Stomach (tissue), 9 donors: Measurements from ENCODE around the gene PPP2R5C. TPM values are rescaled to one million over a fixed set of nuclear protein-coding genes. Genes with fewer than 3 reads are reported as not detected.

Experiments used
- DNase-seq, 2 donors: peaks; one replicate each; pipeline versions ENCODE4 v3.0.0 to v3.0.0-alpha.2; 2013 to 2019
- H3K27ac ChIP-seq, 5 donors: fragments of 200-600 bp in 4 of 5; sonication (generic) in 4 of 5; one replicate each; pipeline ENCODE4 v1.5.1; 2013 to 2019; ENCODE audit warnings: mild to moderate bottlenecking in 1 of 5, moderate library complexity in 1 of 5
- H3K27me3 ChIP-seq, 3 donors: fragments of 200-600 bp; sonication (generic); one replicate each; pipeline ENCODE4 v1.5.1; 2017 to 2019; ENCODE audit warnings: mixed run types in 1 of 3
- H3K36me3 ChIP-seq, 4 donors: fragments of 200-600 bp; sonication (generic); 1 replicate in 3 of 4; 2 replicates in 1 of 4; pipeline ENCODE4 v1.5.1; 2016 to 2019
- H3K4me1 ChIP-seq, 4 donors: fragments of 200-600 bp; sonication (generic); one replicate each; pipeline ENCODE4 v1.5.1; 2016 to 2019
- H3K4me3 ChIP-seq, 4 donors: fragments of 200-600 bp; sonication (generic) in 3 of 4; one replicate each; pipeline ENCODE4 v1.5.1; 2016 to 2019; ENCODE audit warnings: mild to moderate bottlenecking in 1 of 4
- H3K9me3 ChIP-seq, 4 donors: fragments of 200-600 bp; sonication (generic); one replicate each; pipeline ENCODE4 v1.5.1; 2016 to 2019
- CTCF ChIP-seq, 7 experiments: fragments of 450-650 bp in 4 of 7; fragments of 200-600 bp in 3 of 7; sonication (generic) in 3 of 7; IDR thresholded peaks; one replicate each; pipeline ENCODE4 v1.5.1; 2016 to 2019; ENCODE audit warnings: antibody characterized with exemption in 7 of 7, control low read depth in 2 of 7, mild to moderate bottlenecking in 1 of 7
- EP300 ChIP-seq: sonication (generic); formaldehyde crosslinking; IDR thresholded peaks from one replicate; pipeline ENCODE4 v1.6.1; 2017; ENCODE audit warnings: antibody characterized with exemption
- POLR2A ChIP-seq, 4 donors: fragments of 450-650 bp; IDR thresholded peaks; one replicate each; pipeline ENCODE4 v1.6.1; 2016; ENCODE audit warnings: antibody characterized with exemption in 4 of 4, control low read depth in 2 of 4, mild to moderate bottlenecking in 1 of 4, moderate library complexity in 1 of 4
- POLR2AphosphoS5 ChIP-seq, 3 donors: sonication (generic); formaldehyde crosslinking; IDR thresholded peaks; one replicate each; pipeline ENCODE4 v1.6.1; 2016; ENCODE audit warnings: antibody characterized with exemption in 3 of 3
- WGBS, 5 donors: extraction: QIAGEN DNeasy Blood & Tissue Kit in 3 of 5; methylation state at CpG; one replicate each; pipeline versions ENCODE4 v1.1.5 to v1.1.7; 2013 to 2018; 5-methylcytosine and 5-hydroxymethylcytosine counted together
- intact Hi-C: fragments of 100-400 bp; cut with DNase I; formaldehyde crosslinking; loops from one replicate; pipeline ENCODE4 v1.15.1; 2023; ENCODE audit warnings: low total_unique reads
- polyA plus RNA-seq, 3 donors: library from polyadenylated mRNA; stranded (reverse); fragments of 200-250 nt; gene quantifications; one replicate each; pipeline ENCODE4 v1.2.3, GENCODE V29; 2013
- total RNA-seq, 5 donors: library from RNA; depleted of rRNA; stranded (reverse); fragments of >200 nt; gene quantifications; one replicate each; pipeline versions ENCODE4 v1.1.0 to v1.2.3, GENCODE V29; 2014 to 2016
- donor health status: healthy with polysubstance abuse.
- donor health status: Bipolar disorder and iron deficiency.
- donor health status: healthy.

The PPP2R5C gene
- total and polyA plus RNA-seq, 8 donors = 19.7 to 175 (median 89.6) TPM

GRCh38 chr14:101783260-101784016, 21.9 kb downstream of the PPP2R5C start:
- no peak for TF ChIP-seq EP300
- TF ChIP-seq POLR2A (IDR thresholded peaks at IDR 0.05) = no peak
- TF ChIP-seq POLR2AphosphoS5 (IDR thresholded peaks at IDR 0.05) = no peak
- TF ChIP-seq CTCF (IDR thresholded peaks at IDR 0.05) = no peak
- Histone ChIP-seq H3K27ac (no peak overlapping the region), H3K4me1 (peaks cover 12 to 20% (median 17%) of the 10 kb centered on the region in 4 donors), H3K9me3 (no peaks in the 10 kb centered on the region), H3K36me3 (peaks cover 0 to 4% (median 2%) of the 10 kb centered on the region in 4 donors), H3K4me3 (no peak overlapping the region), H3K27me3 (peaks cover 0 to 19% (median 8%) of the 10 kb centered on the region in 3 donors)
- intact Hi-C loops = no loop called here
- 92 to 94% (median 93%) methylated on average over 8 to 12 of the region's 12 CpGs for WGBS, 5 donors
- no peak for DNase-seq

- Histone ChIP-seq H3K27me3 (peaks cover 0 to 19% (median 8%) of the 10 kb centered on the region in 3 donors), H3K27ac (no peak overlapping the region), H3K4me3 (no peak overlapping the region), H3K4me1 (peaks cover 18 to 25% (median 21%) of the 10 kb centered on the region in 4 donors), H3K36me3 (peaks cover 0 to 4% (median 2%) of the 10 kb centered on the region in 4 donors), H3K9me3 (no peaks in the 10 kb centered on the region)
- 60 to 82% (median 77%) methylated on average over 5 to 6 of the region's 6 CpGs for WGBS, 5 donors
- intact Hi-C loops = no loop called here
- no peak for DNase-seq
- TF ChIP-seq POLR2AphosphoS5 (IDR thresholded peaks at IDR 0.05) (no peak), EP300 (no peak), POLR2A (IDR thresholded peaks at IDR 0.05) (no peak)
Observed at GRCh38 chr14:101784631-101785030, 23.1 kb downstream of the PPP2R5C start.

DNA sequence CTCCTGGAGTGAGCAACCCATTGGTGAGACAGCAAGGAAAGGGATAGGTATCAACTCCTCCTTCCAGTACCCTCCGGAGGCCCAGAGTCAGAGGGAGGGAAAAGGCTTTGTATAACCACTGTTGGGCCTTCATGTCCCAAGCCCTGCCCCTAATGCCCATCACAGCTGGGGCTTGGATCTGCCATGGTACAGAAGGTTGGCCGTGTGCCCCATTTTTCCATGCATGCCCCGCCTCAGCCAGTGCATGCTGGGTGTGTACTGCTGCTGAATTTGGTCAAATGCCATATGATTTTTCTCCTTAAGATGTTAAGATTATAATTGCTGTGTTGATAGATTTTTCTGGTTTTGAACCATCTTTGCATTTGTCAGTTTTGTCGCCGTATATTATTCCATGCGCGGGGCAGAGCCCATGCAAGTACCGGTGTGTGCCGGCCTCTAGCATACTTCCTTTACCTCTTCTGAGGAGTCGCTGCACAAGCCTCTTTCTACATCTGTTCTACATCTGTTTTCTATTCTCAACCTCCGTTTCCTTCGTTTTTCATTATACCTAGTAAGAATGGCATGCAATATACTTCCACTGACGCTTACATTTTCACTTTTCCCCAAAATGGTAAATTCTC, 26.6 kb downstream of the PPP2R5C start:
- Histone ChIP-seq H3K4me3 (no peak overlapping the region), H3K4me1 (peaks cover 0 to 25% (median 12%) of the 10 kb centered on the region in 4 donors), H3K36me3 (peaks cover 0 to 4% (median 2%) of the 10 kb centered on the region in 4 donors), H3K27ac (no peak overlapping the region), H3K9me3 (no peaks in the 10 kb centered on the region), H3K27me3 (no peaks in the 10 kb centered on the region)
- DNase-seq = no peak
- intact Hi-C loops = no loop called here
- no peak for TF ChIP-seq POLR2A (IDR thresholded peaks at IDR 0.05)
- TF ChIP-seq CTCF (IDR thresholded peaks at IDR 0.05) = no peak
- TF ChIP-seq EP300 = no peak
- no peak for TF ChIP-seq POLR2AphosphoS5 (IDR thresholded peaks at IDR 0.05)
- WGBS, 5 donors = 92 to 94% (median 93%) methylated on average over 13 of the region's 13 CpGs

- no peak overlapping the region for H3K4me3 ChIP-seq
- H3K27me3 ChIP-seq = no peaks in the 10 kb centered on the region
- H3K36me3 ChIP-seq = peaks cover 0 to 4% (median 2%) of the 10 kb centered on the region in 4 donors
- intact Hi-C loops = no loop called here
- peaks cover 0 to 25% (median 12%) of the 10 kb centered on the region in 4 donors for H3K4me1 ChIP-seq
- TF ChIP-seq POLR2A (IDR thresholded peaks at IDR 0.05) (no peak), EP300 (no peak), POLR2AphosphoS5 (IDR thresholded peaks at IDR 0.05) (no peak), CTCF (IDR thresholded peaks at IDR 0.05) (no peak)
- no peak for DNase-seq
- no peaks in the 10 kb centered on the region for H3K9me3 ChIP-seq
- 44 to 73% (median 60%) methylated on average over 6 of the region's 6 CpGs for WGBS, 5 donors
- H3K27ac ChIP-seq = no peak overlapping the region
Observed at GRCh38 chr14:101789222-101789621, 27.7 kb downstream of the PPP2R5C start.
